ENCODE results near the gene SUCO. TPM values are rescaled to one million over a fixed set of nuclear protein-coding genes. Genes with fewer than 3 reads are reported as not detected.

Gene SUCO
- total RNA-seq, 1 donor from 2014 or later: 28.0 TPM

- DNase-seq (ENCODE audit: extremely low read depth, low read depth, low spot score): no peak
Measured at GRCh38 chr1:172641492-172641891, 108.5 kb downstream of the SUCO start.

- no peak for DNase-seq (ENCODE audit: extremely low read depth, low read depth, low spot score)
Measured at GRCh38 chr1:172642970-172643369, 110.0 kb downstream of the SUCO start.

- no peak for DNase-seq (ENCODE audit: extremely low read depth, low read depth, low spot score)
Measured at GRCh38 chr1:172646653-172647052, 113.7 kb downstream of the SUCO start.

DNA sequence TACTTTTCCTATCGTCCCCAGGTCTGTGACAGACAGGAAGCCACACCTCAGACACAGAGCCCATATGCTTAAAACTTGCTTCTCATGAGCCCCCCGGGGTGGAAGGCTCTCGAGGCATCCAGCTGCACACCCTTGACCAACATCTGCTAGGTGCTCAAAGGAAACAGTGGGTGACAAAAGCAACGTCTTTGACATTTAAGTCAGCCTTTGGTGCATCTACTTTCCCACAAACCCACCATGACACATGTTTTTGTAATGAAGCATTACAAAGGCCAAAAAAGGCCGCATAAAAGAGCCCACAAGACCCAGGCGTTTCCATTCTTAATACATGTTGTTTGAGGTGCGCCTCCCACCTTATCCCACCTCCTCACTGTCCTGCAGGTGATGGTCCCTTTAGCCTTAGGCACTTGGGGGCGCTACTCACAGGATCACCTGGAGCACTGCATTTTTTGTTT is 114.2 kb downstream of the SUCO start:
- no peak for DNase-seq (ENCODE audit: extremely low read depth, low read depth, low spot score)

DNA sequence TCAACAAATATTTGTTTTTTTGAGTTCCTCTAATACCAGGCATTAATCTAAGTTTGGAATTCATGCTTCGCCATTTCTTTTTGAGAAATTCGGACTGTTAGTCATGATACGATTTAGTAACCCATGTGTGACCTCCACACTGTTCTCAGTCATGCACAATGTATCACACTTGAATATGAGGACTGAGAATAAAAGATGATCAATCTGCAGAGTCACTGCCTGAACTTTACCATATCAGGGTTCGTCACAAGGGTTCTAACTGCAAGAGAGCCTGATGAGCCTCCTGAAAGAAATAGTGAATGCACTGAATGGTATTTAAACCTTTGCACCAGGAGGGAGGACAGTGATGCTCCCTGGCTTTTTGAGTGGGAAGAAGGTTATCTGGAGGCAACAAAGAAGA is 115.0 kb downstream of the SUCO start:
- DNase-seq (ENCODE audit: extremely low read depth, low read depth, low spot score): no peak

- no peak for DNase-seq (ENCODE audit: extremely low read depth, low read depth, low spot score)
Measured at GRCh38 chr1:172650474-172651193, 117.7 kb downstream of the SUCO start.

- no peak for DNase-seq (ENCODE audit: extremely low read depth, low read depth, low spot score)
Measured at GRCh38 chr1:172653015-172653709, 120.2 kb downstream of the SUCO start.

DNA sequence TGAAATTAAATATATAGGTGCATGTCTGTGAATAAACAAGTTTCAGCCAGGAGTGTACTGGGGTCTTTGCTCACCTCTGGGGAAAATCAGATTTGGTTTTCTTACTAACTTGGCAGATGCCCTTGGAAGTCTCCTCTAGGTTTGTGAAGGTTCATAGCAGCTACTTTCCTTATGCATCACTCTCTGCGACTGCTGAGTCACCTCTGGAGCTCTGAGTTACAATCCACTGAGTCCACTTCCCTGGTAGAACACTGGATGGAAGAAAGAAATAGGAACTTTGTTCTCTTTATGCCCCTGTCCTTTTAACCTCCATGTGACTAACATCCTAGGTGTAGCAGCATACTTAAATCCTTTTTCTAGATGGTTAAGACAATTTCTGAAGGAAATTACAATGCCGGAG is 121.6 kb downstream of the SUCO start:
- no peak for DNase-seq (ENCODE audit: extremely low read depth, low read depth, low spot score)

DNA sequence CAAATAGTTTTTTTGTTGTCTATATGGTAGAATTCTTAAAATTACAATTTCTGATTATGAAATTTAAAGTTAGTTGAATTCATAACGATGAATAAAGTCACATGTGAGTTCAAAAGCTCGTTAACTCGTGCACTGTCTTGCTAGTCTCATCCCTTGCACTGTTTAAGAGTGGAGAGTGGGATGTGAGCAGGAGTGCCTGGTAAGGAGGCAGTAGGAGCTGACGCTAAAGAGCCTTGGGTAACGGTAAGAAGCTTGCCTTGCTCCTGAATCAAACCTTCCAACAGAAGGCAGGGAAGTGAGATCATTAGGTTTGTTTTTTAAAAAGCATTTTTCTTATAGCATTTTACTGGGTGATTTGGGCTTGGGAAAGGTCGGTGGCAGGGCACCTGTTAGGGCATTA is 123.6 kb downstream of the SUCO start:
- DNase-seq (ENCODE audit: extremely low read depth, low read depth, low spot score): no peak

GRCh38 chr1:172657586-172657985 is 124.6 kb downstream of the SUCO start:
- no peak for DNase-seq (ENCODE audit: extremely low read depth, low read depth, low spot score)

GRCh38 chr1:172658871-172659453 is 126.0 kb downstream of the SUCO start, which contains the start of gene FASLG:
Gene FASLG, plus strand, starts transcription at chr1:172659103. Its CDS starts 99 bp downstream, at chr1:172659202.
- no peak for DNase-seq (ENCODE audit: extremely low read depth, low read depth, low spot score)

DNA sequence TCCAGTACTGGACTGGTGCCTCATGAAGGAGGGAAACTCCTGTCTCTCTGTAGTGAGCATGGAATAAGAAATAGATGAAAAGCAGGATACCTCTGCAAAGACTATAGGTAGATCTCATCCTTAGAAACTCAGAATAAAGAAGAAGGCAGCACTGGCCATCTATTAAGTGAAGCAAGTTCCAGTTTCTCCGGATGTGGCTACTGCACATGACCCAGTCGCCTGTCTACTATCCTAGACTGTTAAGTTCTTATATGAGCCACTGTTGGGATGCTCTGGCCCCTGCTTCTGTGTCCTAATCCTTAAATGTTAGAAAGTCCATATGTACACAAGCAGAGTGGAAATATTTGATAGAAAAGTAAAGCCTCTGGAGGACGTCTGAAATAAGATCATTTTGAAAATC is 128.2 kb downstream of the SUCO start:
- no peak for DNase-seq (ENCODE audit: extremely low read depth, low read depth, low spot score)

Other genes starting within 250 kb of the SUCO start
- not detected in 2 replicates for gene C1orf105, start 112.5 kb upstream of the SUCO start, total RNA-seq
- gene PIGC, start 89.1 kb upstream of the SUCO start, total RNA-seq: 16.1 and 19.3 TPM in 2 replicates
- gene FASLG, start 126.0 kb downstream of the SUCO start, total RNA-seq: not detected in 2 replicates

Data from glomerular endothelial cell (primary cell).